ENCODE measurements around the gene FIG4.

FIG4 gene

DNA sequence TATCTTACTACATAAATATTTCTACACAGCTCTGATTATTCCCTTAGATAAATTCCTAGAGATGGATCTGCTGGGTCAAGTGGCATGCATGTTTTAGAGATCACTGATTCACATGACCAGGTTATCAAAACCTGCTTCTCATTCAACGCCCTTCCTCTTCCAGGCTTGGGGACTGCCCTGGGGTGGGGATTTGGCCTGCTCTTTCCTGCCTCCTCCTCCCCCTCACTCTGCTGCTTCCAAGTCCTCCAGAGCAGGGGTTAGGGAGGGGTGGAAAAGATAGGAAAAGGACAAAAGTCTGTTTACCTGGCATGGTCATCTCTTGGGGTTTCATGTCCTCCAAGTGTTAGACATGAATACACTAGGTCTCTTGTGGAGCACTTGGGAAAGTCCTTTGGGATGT lies 181.5 kb downstream of the FIG4 start:
- H3K36me3 Mint-ChIP-seq, result no peaks in the 10 kb centered on the region
- H3K27me3 Mint-ChIP-seq, result peaks cover 18% of the 10 kb centered on the region
- H3K4me1 Mint-ChIP-seq, result no peaks in the 10 kb centered on the region
- H3K4me3 Mint-ChIP-seq, result no peak overlapping the region
- DNase-seq, result no peak
- CTCF ChIA-PET, result no interaction called here
- no peaks in the 10 kb centered on the region for H3K9me3 Mint-ChIP-seq
- H3K27ac Mint-ChIP-seq, result no peak overlapping the region

DNA sequence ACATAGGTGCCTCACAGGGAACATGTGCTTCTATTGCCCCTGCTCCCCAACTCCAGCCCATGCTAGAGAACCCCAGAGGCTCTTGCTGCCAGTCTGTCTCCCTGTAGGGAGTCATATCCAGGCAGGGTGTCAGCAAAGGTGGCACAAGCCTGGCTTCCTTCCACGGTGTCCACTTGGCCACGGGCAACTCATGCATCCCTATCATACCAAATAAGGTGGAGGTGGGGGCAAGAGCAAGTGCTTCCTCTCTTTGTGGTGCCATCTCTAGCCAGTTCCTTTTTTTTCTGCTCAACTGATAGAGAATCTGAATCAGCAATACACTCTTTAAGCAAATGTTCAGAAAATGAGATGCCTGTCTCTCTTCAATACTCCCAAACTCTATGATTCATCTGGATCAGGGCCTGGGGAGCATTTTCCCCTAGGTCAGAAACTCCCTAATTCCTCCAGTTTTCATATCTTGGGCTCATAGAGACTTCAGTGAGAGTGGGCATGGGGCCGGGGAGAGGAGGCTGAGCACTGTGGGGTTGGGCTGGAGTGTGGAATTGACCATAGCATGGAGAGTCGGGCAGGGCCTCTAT lies 182.0 kb downstream of the FIG4 start:
- DNase-seq, result no peak
- H3K27ac Mint-ChIP-seq, result no peak overlapping the region
- no peaks in the 10 kb centered on the region for H3K4me1 Mint-ChIP-seq
- no peaks in the 10 kb centered on the region for H3K9me3 Mint-ChIP-seq
- CTCF ChIA-PET, result no interaction called here
- no peak overlapping the region for H3K4me3 Mint-ChIP-seq
- no peaks in the 10 kb centered on the region for H3K36me3 Mint-ChIP-seq
- peaks cover 18% of the 10 kb centered on the region for H3K27me3 Mint-ChIP-seq

DNA sequence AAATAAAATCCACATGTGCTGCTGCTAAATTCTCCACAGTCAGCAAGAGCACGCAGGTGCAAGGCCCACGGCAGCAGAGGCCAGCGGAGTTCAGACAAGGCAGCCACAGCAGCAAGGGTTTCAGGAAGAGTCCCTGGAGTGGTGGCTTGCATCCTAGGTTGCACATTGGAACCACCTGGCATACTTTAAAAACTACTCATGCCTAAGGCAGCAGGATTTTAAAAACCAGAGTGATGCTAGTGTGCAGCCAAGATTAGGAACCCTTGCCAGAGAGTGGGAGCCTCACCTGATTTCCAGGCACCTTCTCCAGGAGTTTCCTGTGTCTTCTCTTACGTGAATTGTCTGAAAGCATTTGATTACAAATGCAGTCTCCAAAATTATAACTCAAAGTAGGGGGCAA lies 183.0 kb downstream of the FIG4 start:
- H3K27me3 Mint-ChIP-seq, result peaks cover 15% of the 10 kb centered on the region
- no peak for DNase-seq
- H3K9me3 Mint-ChIP-seq, result no peaks in the 10 kb centered on the region
- no peaks in the 10 kb centered on the region for H3K36me3 Mint-ChIP-seq
- no peak overlapping the region for H3K4me3 Mint-ChIP-seq
- CTCF ChIA-PET, result no interaction called here
- no peaks in the 10 kb centered on the region for H3K4me1 Mint-ChIP-seq
- no peak overlapping the region for H3K27ac Mint-ChIP-seq

DNA sequence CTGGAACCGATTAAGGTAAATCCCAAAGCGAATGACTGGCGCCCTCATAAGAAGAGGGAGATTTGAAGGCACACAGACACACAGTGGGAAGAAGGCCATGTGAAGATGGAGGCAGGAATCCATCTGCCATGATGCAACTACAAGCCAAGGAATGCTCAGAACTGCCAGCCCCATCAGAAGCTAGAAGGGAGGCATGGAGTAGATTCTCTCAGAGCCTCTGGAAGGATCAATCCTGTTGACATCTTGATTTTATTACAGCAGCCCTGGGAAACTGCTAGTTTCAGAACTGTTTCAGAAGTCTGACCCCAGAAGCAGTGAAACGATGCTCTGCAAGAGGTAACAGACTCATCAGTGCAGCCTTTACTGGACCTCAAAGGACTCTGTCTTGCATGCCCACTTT lies 183.5 kb downstream of the FIG4 start:
- no peak for DNase-seq
- no peak overlapping the region for H3K27ac Mint-ChIP-seq
- no peak overlapping the region for H3K4me3 Mint-ChIP-seq
- H3K9me3 Mint-ChIP-seq, result no peaks in the 10 kb centered on the region
- no peaks in the 10 kb centered on the region for H3K4me1 Mint-ChIP-seq
- peaks cover 20% of the 10 kb centered on the region for H3K27me3 Mint-ChIP-seq
- no peaks in the 10 kb centered on the region for H3K36me3 Mint-ChIP-seq
- CTCF ChIA-PET, result no interaction called here

All from activated naive CD4-positive, alpha-beta T cell treated with anti-CD3 and anti-CD28 coated beads, Interleukin-2, amount 10 ng/mL, durations not matched to agents 7 days and 5 days (primary cell).